ENCODE measurements around the gene PDE5A. TPM values are rescaled to one million over a fixed set of nuclear protein-coding genes. Genes with fewer than 3 reads are reported as not detected.
"Not testable (repeated sequence)": the region's sequence is repeated elsewhere in the genome, so short reads cannot be mapped to it uniquely, and the experiment has no call there.

The PDE5A gene
- total RNA-seq, 1 donor from 2014 or later = 20.0 TPM

DNA sequence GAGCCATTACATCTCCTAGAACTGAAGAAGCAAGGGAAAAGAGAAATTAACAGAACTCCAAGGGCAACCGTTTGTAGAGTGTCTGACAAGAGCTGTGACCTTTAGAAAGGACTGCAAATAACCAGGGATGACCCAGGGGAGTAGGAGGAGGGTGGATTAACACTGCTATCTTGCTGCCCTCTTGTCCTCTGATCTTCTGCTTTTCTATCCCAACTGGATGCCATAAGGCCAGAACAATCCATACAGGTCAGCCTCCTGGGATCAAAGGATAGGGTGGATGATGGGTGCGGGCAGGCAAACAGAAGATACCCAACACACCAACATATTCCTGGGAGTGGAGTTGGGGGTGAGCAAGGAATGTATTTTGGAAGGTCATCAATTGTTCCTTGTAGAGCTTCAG is 19.8 kb upstream of the PDE5A start:
- DNase-seq (ENCODE audit: low spot score) = no peak
- intact Hi-C loops (cut with DNase I) = loop anchor here (5.0 to 10.0 kb wide), 2 partner anchors 99 to 286 kb away; no protein-coding TSS in a partner anchor

DNA sequence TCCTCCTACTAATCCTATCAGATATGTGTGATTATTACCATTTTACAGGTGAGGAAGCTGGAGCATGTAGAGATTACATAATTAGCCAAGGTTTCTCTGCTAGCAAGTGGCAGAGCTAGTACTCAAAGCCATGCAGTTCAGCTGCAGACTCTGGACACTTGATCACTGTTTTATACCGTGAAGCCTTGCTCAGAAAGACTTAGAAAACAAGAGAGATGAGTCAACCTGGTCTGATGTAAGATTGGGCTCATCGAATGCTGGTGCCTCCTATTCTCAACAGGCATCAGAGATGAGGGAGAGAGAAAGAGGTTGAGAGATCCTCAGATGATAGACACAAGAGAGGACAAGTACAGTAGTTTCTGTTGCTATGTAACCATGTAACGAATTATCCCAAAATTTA is 19.0 kb upstream of the PDE5A start:
- intact Hi-C loops (cut with DNase I) = loop anchor here (5.0 to 10.0 kb wide), 2 partner anchors 100 to 287 kb away; no protein-coding TSS in a partner anchor

DNA sequence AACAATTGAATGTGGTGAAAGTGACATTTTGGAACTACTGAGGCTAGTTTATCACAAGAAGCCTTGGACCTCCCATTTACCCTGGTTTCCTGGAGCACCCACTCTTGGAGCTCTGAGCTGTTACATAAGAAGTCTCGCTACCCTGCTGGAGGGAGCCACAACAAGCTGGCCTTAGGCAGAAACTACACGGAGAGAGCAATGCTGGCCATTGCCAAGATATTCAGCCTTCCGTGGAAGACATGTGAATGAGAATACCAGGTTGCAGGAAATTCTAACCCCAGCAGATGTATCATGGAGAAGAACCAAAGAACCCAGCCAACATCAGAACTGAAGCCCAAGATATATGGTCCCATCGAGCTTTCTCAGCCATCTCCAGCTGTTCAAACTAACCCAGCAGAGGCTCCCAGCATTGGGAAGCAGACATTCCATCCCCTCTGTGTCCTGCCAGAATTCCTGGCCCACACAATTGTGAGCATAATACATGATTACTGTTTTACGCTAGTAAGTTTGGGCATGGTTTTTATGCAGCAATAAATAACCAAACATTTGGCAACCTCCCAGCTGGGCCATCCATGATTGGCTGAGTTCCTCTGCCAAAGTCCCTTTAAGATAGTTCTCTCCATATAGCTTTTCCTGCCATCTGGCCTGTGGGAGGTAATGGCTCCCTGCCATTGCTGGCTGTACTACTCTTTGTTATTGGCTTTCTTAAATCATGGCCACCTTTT is 17.9 kb upstream of the PDE5A start:
- intact Hi-C loops (cut with DNase I) = loop anchor here (5.0 to 10.0 kb wide), 2 partner anchors 101 to 288 kb away; no protein-coding TSS in a partner anchor
- DNase-seq (ENCODE audit: low spot score) = no peak

More for the DNA sequence above, 19.0 kb upstream of the PDE5A start:
- DNase-seq (ENCODE audit: low spot score) = no peak

- DNase-seq (ENCODE audit: low spot score) = no peak
- intact Hi-C loops (cut with DNase I) = loop anchor here (10.0 kb wide), 1 partner anchor 291 kb away; no protein-coding TSS in a partner anchor
Measured at GRCh38 chr4:119643306-119644042, 14.9 kb upstream of the PDE5A start.

DNA sequence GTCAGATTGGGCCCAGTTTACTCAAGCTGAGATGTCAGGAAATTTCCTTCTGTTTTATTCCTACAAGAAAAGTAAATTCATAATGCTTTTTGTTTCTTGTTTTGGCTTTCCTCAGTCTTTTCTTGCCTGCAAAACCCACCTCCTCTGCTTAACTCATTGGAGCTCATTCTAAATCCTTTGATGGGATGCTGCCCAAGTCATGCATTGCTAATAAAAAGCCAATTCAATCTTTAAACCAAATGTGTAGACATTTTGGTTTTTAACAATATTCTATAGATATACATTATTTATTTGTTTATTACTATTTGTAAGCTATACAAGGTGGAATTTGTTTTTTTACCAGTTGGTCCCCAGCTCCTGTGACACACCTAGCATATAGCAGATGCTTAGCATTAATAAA is 13.2 kb upstream of the PDE5A start:
- no peak for DNase-seq (ENCODE audit: low spot score)
- intact Hi-C loops (cut with DNase I) = loop anchor here (10.0 kb wide), 1 partner anchor 293 kb away; no protein-coding TSS in a partner anchor

- DNase-seq (ENCODE audit: low spot score) = no peak
- intact Hi-C loops (cut with DNase I) = no loop called here
Measured at GRCh38 chr4:119638359-119638758, 9.8 kb upstream of the PDE5A start.

DNA sequence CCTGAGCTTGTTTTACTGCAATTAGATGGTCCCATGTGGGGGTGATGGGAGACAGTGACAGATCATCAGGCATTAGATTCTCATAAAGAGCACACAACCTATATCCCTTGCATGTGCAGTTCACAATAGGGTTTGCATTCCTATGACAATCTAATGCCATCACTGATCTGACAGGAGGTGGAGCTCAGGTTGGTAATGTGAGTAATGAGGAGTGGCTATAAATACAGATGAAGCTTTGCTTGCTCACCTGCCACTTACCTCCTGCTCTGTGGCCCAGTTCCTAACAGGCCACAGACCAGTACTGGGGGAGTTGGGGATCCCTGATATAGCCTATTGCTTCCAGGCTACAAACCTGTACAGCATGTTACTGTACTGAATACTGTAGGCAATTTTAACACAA is 8.2 kb upstream of the PDE5A start:
- intact Hi-C loops (cut with DNase I) = not testable (repeated sequence)

GRCh38 chr4:119632216-119632615 is 3.6 kb upstream of the PDE5A start:
- no peak for DNase-seq (ENCODE audit: low spot score)
- intact Hi-C loops (cut with DNase I) = no loop called here

More for the DNA sequence above, 8.2 kb upstream of the PDE5A start:
- DNase-seq (ENCODE audit: low spot score) = not testable (repeated sequence)

- intact Hi-C loops (cut with DNase I) = loop anchor here (2.0 to 5.0 kb wide), 4 partner anchors 63 to 420 kb away; no protein-coding TSS in a partner anchor
- no peak for DNase-seq (ENCODE audit: low spot score)
Measured at GRCh38 chr4:119629142-119629471, 503 bp upstream of the PDE5A start.

DNA sequence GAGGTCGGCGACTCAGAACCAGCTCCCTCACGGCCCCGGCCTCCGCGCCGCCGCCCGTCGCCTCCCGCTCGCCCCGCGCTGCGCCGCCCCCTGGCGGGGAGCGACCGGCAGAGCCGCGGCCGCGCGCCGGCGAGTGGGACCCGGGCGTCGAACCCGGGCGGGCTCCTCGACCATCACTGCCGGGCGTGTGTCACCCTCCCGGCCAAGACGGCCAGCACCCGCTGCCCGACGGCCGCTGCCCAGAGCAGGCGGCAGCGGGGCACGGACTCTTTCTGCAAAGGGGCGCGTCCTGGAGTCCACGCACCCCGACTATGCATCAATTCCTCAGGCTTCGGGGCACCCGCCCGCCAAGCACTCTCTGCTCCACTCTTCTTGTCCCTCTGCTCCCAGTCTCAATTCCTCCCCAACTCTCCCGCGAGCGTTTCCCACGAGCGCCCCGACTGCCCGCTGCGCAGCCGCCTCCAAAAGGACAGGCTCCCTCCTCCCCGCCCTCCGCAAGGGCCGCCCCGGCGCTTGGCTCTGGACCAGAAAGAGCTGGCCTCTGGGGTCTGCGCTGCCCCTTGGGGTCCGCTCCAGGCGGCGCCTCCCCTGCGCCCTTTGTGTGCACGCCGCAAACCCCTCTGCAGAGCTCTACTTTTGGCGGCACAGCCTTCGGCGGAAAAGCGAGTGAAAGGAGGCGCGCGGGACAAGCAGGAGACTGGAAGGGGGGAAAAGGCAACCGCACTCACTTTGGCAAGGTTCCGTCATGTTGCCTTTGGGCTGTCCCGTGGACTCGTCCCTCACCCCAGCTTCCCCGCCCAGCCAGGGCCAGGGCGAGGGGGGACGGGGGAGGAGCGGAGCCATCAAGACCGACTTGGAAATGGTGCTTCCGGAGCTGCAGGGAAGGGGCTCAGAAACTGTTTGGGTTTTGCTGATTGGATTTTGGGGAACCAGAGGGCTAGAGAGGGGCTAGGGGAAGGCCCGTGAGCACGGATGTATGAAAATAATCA is 1.0 kb downstream of the PDE5A start:
- DNase-seq (ENCODE audit: low spot score) = peak; percentile 83
- intact Hi-C loops (cut with DNase I) = loop anchor here (2.0 to 5.0 kb wide), 5 partner anchors 65 to 421 kb away; no protein-coding TSS in a partner anchor

- intact Hi-C loops (cut with DNase I) = loop anchor here (2.0 to 5.0 kb wide), 4 partner anchors 65 to 315 kb away; no protein-coding TSS in a partner anchor
- DNase-seq (ENCODE audit: low spot score) = no peak
Measured at GRCh38 chr4:119626943-119627266, 1.7 kb downstream of the PDE5A start.

- DNase-seq (ENCODE audit: low spot score) = no peak
- intact Hi-C loops (cut with DNase I) = loop anchor here (2.0 to 5.0 kb wide), 4 partner anchors 66 to 314 kb away; no protein-coding TSS in a partner anchor
Measured at GRCh38 chr4:119626420-119626819, 2.2 kb downstream of the PDE5A start.

GRCh38 chr4:119625761-119626160 is 2.8 kb downstream of the PDE5A start:
- no peak for DNase-seq (ENCODE audit: low spot score)
- intact Hi-C loops (cut with DNase I) = loop anchor here (2.0 to 5.0 kb wide), 4 partner anchors 67 to 313 kb away; no protein-coding TSS in a partner anchor

DNA sequence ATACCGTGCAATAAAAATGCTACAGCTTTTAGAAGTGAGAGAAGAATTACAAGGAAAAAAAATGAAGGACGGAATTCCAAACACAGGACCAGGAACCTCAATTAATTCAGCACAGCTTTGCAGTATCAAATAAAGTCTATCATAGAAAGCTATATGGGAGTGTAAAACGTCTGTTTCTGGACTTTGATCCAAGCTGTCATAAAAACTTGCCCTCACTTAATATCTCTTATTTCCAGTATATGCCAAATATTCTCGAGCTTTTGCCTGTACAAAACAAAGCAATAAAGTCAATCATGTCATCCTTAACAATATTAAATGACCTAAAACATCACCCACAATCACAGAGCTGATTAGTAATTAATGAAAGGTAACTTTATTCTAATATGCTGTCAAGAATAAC is 4.2 kb downstream of the PDE5A start:
- intact Hi-C loops (cut with DNase I) = no loop called here
- no peak for DNase-seq (ENCODE audit: low spot score)

GRCh38 chr4:119623025-119623424 is 5.6 kb downstream of the PDE5A start:
- intact Hi-C loops (cut with DNase I) = no loop called here
- DNase-seq (ENCODE audit: low spot score) = no peak

DNA sequence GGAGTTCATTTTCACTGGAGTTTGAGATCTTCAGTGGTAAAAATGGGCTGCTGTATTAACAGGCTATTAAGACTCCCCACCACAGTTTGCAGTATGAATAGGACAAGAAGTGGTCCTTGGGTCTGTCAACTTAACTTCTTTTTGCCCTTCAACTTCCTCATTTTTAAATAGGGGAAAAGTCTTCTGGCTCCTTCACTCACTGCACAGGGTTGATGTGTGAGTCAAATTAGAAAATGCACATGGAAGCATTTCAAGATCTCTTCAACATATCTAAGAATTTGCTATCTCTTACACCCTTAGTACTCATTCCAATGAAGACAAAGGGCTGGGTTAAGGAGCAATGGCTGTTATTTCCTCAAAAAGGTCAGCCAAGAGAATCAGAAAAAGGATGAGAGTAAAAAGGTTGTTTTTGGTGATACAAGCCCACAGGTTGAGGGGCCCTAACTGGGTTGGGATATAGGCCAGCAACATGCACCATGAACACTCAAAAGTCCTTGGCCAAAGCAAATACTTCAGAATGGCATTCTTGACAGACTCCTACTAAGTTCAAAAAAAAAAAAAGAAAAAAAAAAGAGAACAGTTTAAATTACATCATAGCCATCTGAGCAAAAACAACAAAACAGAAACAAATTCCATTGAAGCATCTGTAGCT is 13.4 kb downstream of the PDE5A start:
- no peak for DNase-seq (ENCODE audit: low spot score)
- intact Hi-C loops (cut with DNase I) = no loop called here

DNA sequence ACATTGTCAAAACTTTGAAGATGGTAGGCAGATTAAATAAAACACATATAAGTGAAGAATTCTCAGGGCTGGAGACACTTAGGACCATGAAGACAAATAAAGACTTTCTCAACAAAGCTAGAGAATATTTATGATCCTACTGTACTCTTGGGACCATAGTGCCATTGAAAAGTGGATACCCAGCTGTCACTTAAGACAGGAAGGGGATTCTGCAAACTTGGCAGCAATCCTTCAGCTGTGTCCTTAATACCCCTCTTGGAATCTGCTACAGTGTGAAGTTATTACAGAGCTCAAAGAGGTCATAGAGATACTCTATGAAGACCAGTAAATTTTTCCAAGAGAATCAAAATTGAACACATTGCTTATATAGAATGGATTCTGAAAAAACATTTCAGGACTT is 24.3 kb downstream of the PDE5A start:
- DNase-seq (ENCODE audit: low spot score) = no peak
- intact Hi-C loops (cut with DNase I) = no loop called here

- intact Hi-C loops (cut with DNase I) = no loop called here
- no peak for DNase-seq (ENCODE audit: low spot score)
Measured at GRCh38 chr4:119602366-119602765, 26.2 kb downstream of the PDE5A start.

DNA sequence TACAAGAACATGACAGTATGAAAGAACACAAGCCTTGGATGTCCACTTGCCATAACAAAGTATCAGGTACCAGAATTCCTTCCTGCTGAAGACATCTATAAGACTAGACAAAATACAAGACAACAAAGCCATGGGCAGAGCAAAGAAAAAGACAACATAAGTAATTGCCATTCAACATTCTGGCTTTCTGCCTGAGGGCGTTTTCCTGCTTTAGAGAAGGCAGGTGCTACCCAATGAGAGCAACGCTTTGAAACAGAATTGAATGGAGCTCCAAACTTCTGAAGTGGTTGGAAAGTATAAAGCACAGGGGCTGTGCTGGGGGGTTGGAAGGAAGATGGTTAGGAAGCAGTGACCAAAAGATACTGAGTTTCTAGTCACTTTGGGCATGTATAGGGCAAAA is 30.1 kb downstream of the PDE5A start:
- no peak for DNase-seq (ENCODE audit: low spot score)
- intact Hi-C loops (cut with DNase I) = no loop called here

All from cardiac septum (tissue), 1 donor.